Sciatic nerve (tissue), 2 donors: ENCODE results near the gene MLH3. TPM values are rescaled to one million over a fixed set of nuclear protein-coding genes. Genes with fewer than 3 reads are reported as not detected.
A peak's percentile ranks its signal among the peaks of the same experiment; 100 is the strongest.
"Not testable (repeated sequence)": the region's sequence is repeated elsewhere in the genome, so short reads cannot be mapped to it uniquely, and the experiment has no call there.

Experiments used
- ATAC-seq: fragments of 200-7000 bp; cut with Tn5 transposase; one replicate; pipeline ENCODE4 v1.9.1; 2020; ENCODE audit warnings: mild to moderate bottlenecking, moderate library complexity
- DNase-seq: peaks from one replicate; pipeline ENCODE4 v3.0.0-alpha.2; 2020; ENCODE audit warnings: low spot score
- intact Hi-C: fragments of 100-400 bp; cut with DNase I; formaldehyde crosslinking; loops from one replicate; pipeline ENCODE4 v1.14.2; 2022
- total RNA-seq: library from RNA; stranded (reverse); fragmentation: NEBNext Ultra II Directional; extraction: Animal tissue kit (Norgen Biotek cat#: 25700); gene quantifications from one replicate; pipeline ENCODE4 v1.2.1, GENCODE V29; 2021
- donor health status: DM: no; HTN: no; CAD: no.
- donor health status: DM: no; HTN: no; CAD: no.

MLH3 gene
- total RNA-seq, 1 donor from 2014 or later = 46.6 TPM

DNA sequence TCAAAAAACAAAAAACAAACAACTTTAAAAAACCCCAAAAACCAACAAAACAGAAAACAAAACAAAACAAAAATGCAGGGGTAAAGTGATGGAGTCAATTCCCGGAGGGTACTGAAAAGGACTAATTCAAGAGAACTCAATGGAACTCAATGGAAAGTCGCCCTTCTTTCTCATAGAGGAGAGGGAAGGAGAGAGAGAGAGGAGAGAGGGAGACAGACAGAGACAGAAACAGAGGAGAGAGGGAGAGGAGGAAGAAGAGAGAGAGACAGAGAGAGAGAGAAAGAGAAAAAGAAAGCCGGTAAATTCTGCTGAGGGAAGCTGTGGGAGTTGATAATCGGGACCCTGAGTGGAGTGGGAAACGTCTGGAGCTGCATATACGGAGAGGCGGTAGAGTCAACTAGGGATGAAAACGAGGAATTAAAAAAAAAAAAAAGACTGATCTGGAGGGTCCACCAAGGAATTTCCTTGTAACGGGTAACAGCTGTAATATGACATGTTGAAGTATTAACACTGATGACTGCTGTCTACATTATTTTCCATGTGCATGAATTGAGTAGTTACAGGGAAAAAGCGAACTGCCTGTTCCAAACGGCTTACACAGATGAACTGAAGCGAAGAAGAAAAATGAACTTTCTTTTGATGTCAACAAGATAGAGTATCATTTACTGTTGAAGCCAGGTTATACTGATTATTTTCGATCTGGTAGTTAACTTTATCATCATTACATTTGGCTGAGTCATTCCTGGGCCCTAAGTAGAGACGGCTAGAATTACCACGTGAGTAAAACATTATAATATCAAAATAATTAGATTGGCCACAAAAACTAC, 17.2 kb upstream of the MLH3 start:
- no peak for DNase-seq
- no peak for ATAC-seq
- intact Hi-C loops = no loop called here

DNA sequence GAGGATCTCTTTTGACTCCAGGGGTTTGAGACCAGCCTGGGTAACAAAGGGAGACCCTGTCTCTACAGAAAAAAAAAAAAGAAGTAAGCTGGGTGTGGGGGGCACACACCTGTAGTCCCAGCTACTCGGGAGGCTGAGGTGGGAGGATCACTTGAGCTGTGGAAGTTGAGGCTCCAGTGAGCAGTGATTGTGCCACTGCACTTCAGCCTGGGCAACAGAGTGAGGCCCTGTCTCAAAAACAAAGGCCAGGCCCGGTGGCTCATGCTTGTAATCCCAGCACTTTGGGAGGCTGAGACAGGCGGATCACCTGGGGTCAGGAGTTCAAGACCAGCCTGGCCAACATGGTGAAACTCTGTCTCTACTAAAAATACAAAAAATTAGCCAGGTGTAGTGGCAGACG, 16.5 kb upstream of the MLH3 start:
- ATAC-seq, intact Hi-C loops, DNase-seq: not testable (repeated sequence)

DNA sequence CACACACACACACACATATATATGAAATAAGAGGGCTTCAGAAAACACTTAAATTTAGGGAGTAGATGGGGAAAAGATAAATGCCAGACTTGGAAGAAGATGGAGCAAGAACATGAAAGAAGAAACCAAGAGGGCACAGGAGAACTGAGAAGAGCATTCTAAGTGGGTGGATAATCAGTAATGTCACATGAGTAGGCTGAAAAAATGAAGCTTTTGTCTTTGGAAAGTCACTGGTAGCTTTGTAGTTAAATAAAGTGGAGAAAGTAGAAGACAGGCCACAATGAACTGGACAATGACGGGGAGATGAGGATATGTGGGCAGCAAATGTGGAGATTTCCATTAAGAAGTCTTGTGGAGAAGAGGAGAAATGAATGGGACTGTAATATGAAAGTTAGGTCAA, 15.9 kb upstream of the MLH3 start:
- ATAC-seq = no peak
- intact Hi-C loops = no loop called here
- DNase-seq = no peak

DNA sequence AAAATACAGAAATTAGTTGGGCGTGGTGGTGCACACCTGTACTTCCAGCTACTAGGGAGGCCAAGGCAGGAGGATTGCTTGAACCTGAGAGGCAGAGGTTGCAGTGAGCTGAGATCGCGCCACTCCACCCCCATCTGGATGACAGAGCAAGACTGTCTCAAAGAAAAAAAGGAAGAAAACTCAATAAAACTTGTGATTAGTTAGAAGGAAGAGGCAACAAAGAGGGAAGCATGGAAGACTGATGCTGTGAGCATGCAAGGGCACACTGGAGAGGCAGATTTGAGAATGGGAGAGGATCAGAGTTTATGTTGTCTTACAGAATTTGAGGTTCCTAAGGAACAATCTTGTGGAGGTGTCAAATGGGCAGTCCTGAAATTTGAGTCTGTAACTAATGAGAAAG, 15.4 kb upstream of the MLH3 start:
- ATAC-seq (no peak), DNase-seq (no peak)
- intact Hi-C loops = no loop called here

DNA sequence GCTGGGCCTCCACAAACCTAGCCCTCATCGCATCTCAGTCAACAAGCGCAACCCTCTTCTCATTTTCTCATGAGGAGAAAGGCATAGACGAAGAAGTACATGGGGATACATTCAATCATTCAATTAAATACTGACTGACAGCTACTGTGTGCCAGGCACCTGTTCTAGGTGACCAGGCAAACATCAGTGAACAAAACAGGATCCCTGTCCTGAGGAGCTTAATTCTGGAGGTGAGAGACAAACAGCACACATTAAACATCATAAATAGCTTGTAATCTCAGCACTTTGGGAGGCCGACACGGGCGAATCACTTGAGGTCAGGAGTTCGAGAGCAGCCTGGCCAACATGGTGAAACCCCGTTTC, 12.9 kb upstream of the MLH3 start:
- intact Hi-C loops = no loop called here
- no peak for DNase-seq

DNA sequence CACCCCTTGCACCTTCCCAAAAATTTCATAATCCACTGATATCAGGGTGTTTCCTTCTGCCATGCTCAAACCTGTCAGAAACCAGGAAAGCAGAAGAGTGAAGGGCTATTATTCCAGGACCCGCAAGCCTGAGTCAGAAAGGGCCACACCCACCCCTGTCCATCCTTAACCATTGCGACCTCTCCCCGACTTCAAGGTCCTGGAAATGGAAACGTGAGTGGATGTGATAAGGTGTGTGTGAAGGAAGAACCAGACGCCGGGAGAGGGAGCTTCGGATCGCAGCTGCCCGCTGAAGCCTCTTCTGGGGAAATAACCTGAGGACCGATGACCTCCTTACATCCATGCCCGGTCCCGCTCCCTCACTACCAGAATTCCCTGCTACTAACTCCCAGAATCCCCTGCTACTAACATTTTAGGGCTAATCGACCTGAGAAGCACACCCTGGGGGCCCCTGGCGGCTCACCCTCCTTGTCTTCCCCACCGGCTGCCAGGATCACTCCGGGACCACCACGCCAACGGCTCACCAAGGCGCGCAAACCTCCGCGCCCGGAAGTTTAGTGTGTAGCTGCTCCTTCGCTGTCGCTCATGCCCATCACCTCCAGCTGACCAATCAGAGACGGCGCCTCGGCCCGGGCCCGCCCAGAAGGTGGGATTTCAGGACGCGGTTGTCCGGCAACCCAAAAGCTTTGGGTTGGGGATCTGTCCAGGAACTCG, 12.4 kb upstream of the MLH3 start, which contains the start of gene ACYP1:
TSS of gene ACYP1 (minus strand) at position 534 of the 714 bp plus-strand sequence. CDS start at position 63, 471 bp downstream.
- intact Hi-C loops = no loop called here
- peak; percentile 98 for ATAC-seq
- DNase-seq = peak; percentile 96

More for the DNA sequence above, 12.9 kb upstream of the MLH3 start:
- ATAC-seq = no peak

DNA sequence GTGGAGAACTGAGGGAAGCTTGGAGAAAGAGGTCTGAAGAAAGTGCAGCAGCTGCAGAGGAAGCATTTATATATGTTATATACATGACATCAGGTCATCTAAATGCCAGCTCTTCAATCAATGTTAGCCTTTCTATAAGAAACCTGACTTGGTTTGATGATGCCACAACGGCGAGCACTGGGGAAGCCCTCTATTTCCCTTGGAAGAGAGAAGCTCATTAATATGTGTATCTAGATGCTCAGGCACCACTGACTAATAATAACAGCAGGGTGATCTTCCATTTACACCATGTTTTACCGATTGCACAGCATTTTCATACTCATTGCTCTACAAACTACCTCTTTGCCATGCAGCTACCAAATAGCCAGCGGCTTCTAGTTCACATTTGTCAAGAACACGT, 11.7 kb upstream of the MLH3 start:
- intact Hi-C loops = no loop called here
- no peak for DNase-seq

DNA sequence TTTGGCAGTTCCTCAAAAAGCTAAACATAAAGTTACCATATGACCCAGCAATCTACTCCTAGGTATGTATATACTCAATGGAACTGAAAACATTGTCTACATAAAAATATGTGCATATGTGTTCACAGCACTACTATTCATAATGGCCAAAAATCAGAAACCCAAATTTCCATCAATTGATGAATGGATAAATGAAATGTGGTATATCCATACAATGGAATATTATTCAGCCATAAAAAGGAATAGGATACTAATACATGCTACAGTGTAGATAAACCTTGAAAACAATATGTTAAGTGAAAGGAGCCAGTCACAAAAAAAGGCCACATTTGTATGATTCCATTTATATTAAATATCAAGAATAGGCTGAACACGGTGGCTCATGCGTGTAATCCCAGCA, 9.2 kb upstream of the MLH3 start:
- no peak for ATAC-seq
- DNase-seq = no peak
- intact Hi-C loops = no loop called here

More for the DNA sequence above, 11.7 kb upstream of the MLH3 start:
- ATAC-seq = no peak

DNA sequence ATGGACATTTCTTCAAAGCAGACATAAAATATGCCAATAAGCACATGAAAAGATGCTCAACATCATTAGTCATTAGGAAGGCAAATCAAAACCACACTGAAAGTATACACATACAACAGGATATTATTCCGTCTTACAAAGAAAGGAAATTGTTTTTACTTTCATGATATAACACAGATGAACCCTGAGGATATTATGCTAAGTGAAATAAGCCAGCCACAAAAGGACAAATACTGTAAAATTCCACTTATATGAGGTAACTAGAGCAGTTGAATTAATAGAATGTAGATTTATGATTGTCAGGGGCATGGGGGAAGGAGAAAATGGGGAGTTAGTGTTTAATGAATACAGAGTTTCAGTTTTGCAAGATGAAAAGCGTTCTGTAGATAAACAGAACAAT, 8.4 kb upstream of the MLH3 start:
- ATAC-seq = no peak

DNA sequence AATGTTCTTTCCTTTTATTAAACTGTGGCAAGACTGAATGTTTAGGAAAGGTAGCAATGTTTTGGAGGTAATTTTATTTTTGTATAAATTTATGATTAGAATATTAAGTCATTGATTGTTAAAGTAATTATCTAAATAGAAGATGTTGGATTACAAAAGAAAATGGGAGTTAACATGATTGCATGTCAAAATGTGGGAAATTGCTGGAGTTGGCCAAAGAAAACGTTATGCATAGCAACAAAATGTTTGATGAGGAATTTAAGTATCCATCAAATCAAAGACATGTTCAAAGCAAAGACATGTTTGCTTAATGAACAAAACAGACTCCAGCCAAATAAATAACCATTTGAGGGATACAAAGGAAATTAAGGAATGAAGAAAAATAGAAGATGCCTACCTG, 3.2 kb upstream of the MLH3 start:
- intact Hi-C loops = no loop called here
- DNase-seq (no peak), ATAC-seq (no peak)

More for the DNA sequence above, 8.4 kb upstream of the MLH3 start:
- intact Hi-C loops = no loop called here
- no peak for DNase-seq

DNA sequence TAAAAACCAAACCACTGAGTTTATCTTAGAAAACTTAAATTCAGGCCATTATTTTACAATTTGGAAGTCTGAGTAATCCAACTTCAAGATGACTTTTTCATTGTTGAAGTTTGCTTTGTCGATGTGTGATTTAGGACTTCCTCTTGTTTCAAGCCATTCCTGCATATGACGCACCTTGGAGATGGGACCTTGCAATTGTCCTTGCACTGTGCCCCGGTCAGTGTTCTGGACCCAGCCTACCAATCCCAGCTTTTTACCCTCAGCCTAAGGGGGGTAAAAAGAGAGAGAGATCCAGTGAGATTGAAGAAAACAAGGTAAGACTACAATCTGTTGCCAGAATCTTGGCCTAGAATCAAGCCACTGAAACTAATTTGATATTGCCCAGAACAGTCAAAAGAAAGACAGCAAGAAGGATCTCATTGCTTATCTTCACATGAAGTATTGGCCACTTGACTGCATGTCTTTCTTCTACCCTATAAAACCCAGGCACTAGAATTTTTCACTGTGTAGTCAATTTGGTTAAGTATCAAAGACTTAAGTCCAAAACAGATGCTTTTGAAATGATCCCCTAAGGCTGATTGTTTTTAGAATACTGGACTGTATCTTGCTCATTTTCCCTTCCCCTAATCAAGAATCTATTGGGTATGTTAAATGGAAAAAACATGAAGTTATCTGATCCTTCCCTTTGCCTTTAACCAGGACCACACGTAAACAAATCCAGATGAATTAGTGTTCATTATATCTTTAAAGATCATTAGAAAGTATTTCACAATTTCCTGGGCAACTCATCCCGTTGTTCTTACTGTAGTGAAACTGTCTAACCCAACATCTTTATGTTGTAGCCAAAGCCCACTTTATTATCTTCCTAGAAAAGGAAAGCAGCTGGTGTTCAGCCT, 2.4 kb upstream of the MLH3 start:
- no peak for ATAC-seq
- intact Hi-C loops = no loop called here
- no peak for DNase-seq

DNA sequence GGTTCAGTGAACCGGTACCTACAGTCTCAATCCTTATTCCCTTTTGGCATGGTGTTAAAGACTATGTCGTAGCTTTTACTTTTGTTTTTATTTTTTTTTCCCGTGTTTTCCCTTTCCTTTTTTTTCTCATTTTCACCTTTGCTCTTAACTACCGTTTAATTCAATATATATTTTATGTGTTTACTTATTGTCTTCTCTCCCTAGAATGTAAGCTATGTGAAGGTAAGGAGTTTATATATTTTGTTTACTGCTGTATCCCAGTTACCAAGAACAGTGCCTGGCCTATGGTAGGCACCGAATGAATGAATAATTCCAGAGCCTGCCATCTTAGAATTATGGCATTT, 261 bp upstream of the MLH3 start:
- DNase-seq (no peak), ATAC-seq (no peak)
- intact Hi-C loops = no loop called here

DNA sequence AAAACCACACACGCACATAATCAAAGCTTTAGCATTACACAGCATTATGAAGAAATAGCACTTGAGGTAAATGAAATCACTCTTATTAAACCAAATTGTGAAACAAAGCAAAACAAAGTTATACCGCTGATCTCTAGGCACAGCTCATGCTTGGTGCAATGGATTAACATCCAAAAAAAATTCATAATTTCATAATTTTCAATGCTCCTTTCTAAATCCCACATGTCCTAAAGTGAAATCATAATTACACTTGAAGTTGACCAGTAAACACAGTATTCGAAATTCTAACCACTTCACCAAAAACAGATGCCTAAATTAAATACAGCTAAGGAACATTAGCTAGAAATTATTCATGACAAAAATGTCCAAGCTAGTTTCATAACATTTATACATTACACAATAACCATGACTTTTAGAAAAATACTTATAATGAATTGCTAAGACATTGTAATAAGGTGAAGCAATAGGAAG, 1.5 kb downstream of the MLH3 start:
- DNase-seq (no peak), ATAC-seq (peak; percentile 76)
- intact Hi-C loops = no loop called here

DNA sequence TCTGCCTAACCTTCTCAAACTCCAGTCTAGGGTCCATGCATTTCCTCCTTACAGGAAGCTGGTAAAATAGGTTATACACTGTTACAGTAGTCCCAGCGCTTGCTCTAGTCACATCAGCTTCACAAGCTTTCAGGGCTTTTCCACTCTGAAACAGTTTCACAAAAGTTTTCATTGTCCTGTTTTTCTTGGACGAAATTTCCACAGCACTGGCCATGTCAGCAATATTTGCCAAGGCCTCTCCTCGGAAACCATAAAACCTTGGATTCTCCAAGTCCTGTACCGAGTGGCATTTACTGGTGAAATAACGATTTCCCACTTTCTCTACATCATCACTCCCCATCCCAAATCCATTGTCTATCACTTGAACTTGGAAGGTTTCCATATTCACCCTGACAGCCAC, 2.1 kb downstream of the MLH3 start:
- no peak for DNase-seq
- peak; percentile 77 for ATAC-seq
- intact Hi-C loops = no loop called here

DNA sequence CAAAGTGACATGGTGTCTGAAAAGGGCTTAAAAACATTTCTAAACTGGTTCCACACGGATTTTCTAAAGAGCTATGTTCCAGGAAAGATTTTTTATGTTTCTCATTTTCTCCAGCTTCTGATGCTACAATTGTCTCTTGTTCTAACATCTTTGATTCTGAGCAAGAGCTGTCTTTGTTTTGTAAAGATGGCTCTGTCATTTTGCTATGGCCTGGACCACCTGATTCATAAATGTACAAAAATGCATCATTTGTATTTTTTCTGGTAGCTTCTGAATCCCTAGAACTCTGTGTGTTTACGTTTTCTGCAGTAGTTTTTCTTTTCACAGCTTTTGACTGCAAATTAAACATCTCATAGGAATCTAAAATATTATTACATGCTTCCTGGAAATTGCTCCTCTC, 3.2 kb downstream of the MLH3 start:
- ATAC-seq = no peak
- intact Hi-C loops = no loop called here
- no peak for DNase-seq

DNA sequence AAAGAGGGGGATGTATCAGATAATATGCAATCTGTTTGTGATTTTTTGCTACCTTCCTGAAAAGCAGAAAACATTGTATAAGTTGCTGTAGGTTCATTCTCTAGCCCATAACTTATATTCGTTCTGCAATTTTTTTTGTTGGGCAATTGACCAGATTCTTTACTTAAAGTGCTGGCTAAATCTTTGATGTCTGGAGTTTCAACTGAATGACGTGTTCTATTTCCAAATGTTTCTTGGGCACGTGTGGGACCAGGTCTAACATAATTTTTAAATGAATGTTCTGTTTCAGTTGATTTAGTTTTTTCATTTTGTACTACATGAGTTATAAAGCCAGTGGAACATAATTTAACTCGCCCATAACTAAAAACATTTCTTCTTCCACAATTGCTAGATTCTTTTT, 3.8 kb downstream of the MLH3 start:
- intact Hi-C loops = no loop called here
- no peak for ATAC-seq
- no peak for DNase-seq

DNA sequence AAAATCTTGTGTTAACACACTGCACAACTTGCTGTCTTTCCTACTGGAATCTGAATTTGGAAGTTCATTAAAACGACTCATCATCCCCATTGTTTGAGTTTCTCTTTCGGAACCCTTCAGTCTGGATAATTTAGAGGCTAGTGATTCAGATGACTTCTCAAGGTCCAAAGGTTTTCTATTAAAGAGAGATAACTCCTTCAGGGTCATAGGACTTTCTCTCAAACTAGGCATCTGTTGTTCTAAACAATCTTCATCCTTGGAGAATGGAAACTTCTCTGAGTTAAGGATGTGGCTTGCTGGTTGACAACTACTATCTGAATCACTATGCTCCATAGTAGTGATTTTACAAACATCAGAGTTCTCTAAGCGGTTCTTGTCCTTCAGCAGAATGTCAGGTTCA, 4.4 kb downstream of the MLH3 start:
- intact Hi-C loops = no loop called here
- ATAC-seq (no peak), DNase-seq (no peak)

DNA sequence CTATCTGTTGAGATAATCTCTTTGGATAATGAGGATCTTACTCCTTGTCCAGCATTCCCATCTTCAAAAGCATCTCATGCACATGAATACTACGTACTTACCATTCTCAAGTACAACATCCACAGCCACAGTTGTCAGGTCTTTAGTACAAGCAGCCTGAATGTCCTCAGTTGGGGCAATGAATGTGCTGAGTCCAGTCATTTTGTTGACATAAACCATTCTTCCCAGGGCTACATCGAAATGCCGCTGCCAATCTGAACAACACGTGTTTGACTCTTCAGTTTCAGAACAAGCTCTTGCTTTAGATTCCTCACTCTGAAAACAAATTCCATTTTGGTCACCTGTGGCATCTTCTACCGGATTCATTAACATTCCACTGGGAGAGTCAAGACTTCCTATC, 5.0 kb downstream of the MLH3 start:
- intact Hi-C loops = no loop called here
- DNase-seq (no peak), ATAC-seq (no peak)

DNA sequence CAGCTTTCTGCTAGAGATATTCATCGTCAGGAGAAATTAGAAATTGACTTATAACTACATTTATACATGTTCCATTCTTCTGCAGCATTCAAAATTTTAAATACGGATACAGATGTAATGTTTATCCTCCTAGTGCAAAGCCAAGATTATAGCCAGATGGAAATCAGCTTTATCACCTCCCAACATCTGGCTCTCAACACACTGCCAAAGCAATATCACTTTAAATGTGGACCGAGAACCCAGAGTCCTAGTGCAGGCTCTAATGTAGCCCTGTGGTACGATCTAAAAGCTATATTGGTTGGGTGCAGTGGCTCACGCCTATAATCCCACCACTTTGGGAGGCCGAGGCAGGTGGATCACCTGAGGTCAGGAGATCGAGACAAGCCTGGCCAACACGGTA, 6.5 kb downstream of the MLH3 start:
- intact Hi-C loops = no loop called here
- DNase-seq = no peak
- no peak for ATAC-seq

DNA sequence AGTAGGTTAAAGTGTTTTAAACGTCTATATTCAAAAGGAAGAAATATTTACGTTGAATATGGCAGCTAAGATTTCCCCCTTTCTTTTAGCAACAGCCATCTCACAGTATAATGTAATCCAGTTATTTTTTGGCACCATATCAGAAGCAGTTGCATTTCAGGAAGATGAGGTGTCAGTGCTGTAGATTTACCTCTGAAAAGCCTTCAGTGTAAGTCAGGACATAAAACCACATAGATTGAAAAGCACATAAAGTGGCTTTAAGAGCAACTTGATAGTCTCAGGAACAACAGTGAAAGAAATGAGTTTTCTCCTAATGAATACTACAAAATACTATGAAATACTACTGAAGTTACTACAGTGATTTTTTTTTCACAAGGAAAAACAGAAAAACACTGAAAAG, 6.9 kb downstream of the MLH3 start:
- no peak for ATAC-seq
- DNase-seq = no peak

More for the DNA sequence above, 6.9 kb downstream of the MLH3 start:
- intact Hi-C loops = no loop called here
